ENCODE measurements around the gene COASY. TPM values are rescaled to one million over a fixed set of nuclear protein-coding genes. Genes with fewer than 3 reads are reported as not detected.

The COASY gene
- polyA plus RNA-seq = 65.6 TPM
- long read RNA-seq, donor 1, transcript COASY-201 (9 exons, 2,458 nt) = major isoform, 6 of 10 reads
- long read RNA-seq, donor 1, partial matches to known transcripts = 0 of 10 reads
- long read RNA-seq, donor 1, other reads (novel, unspliced or antisense) = 0 of 10 reads
- long read RNA-seq, donor 2, transcript COASY-201 (9 exons, 2,458 nt) = major isoform, 8 of 17 reads
- long read RNA-seq, donor 2, partial matches to known transcripts = 0 of 17 reads
- long read RNA-seq, donor 2, other reads (novel, unspliced or antisense) = 0 of 17 reads
- long read RNA-seq, donor 3 = 0 reads
- long read RNA-seq, donor 4, partial matches to known transcripts = 0 of 2 reads
- long read RNA-seq, donor 4, other reads (novel, unspliced or antisense) = 0 of 2 reads
- long read RNA-seq, donor 5, partial matches to known transcripts = 0 of 9 reads
- long read RNA-seq, donor 5, other reads (novel, unspliced or antisense) = 0 of 9 reads
- long read RNA-seq, donor 6, transcript COASY-201 (9 exons, 2,458 nt) = major isoform, 6 of 11 reads
- long read RNA-seq, donor 6, partial matches to known transcripts = 0 of 11 reads
- long read RNA-seq, donor 6, other reads (novel, unspliced or antisense) = 0 of 11 reads
- long read RNA-seq, donor 7, partial matches to known transcripts = 0 of 6 reads
- long read RNA-seq, donor 7, other reads (novel, unspliced or antisense) = 0 of 6 reads
- long read RNA-seq, donor 8, transcript COASY-202 (10 exons, 2,071 nt) = minor isoform, 7 of 32 reads
- long read RNA-seq, donor 8, transcript COASY-201 (9 exons, 2,458 nt) = major isoform, 13 of 32 reads
- long read RNA-seq, donor 8, partial matches to known transcripts = 10 of 32 reads
- long read RNA-seq, donor 8, other reads (novel, unspliced or antisense) = 0 of 32 reads
- long read RNA-seq, donor 9, partial matches to known transcripts = 0 of 8 reads
- long read RNA-seq, donor 9, other reads (novel, unspliced or antisense) = 0 of 8 reads
- long read RNA-seq, donor 10, transcript COASY-201 (9 exons, 2,458 nt) = major isoform, 6 of 15 reads
- long read RNA-seq, donor 10, partial matches to known transcripts = 6 of 15 reads
- long read RNA-seq, donor 10, other reads (novel, unspliced or antisense) = 0 of 15 reads
- long read RNA-seq, donor 11, partial matches to known transcripts = 0 of 6 reads
- long read RNA-seq, donor 11, other reads (novel, unspliced or antisense) = 0 of 6 reads

- WGBS (ENCODE audit: insufficient coverage, low lambda C conversion rate) = no CpG with 5 or more reads among the region's 26 CpGs
- no peaks in the 10 kb centered on the region for H3K9me3 ChIP-seq (ENCODE audit: control insufficient read depth, low read depth, low read length)
- no peaks in the 10 kb centered on the region for H3K27me3 ChIP-seq (ENCODE audit: control insufficient read depth, insufficient read depth, low read length)
- peaks cover 26% of the 10 kb centered on the region for H3K36me3 ChIP-seq (ENCODE audit: control insufficient read depth, insufficient read depth, low read length)
- H3K4me3 ChIP-seq (ENCODE audit: low read length) = peak within 1 kb of the TSS; percentile 81
- peak within 1 kb of the TSS; percentile 85 for H3K27ac ChIP-seq (ENCODE audit: low read length)
- DNase-seq = peak; percentile 95 to 96
- peaks cover 30% of the 10 kb centered on the region for H3K4me1 ChIP-seq (ENCODE audit: control insufficient read depth, insufficient read depth, low read length)
Observed at GRCh38 chr17:42561897-42562387, at the start of gene COASY. Gene COASY, plus strand, starts transcription at chr17:42562148. Its CDS starts 475 bp downstream, at chr17:42562623.

- no peak for DNase-seq
- no peaks in the 10 kb centered on the region for H3K9me3 ChIP-seq (ENCODE audit: control insufficient read depth, low read depth, low read length)
- peaks cover 73% of the 10 kb centered on the region for H3K36me3 ChIP-seq (ENCODE audit: control insufficient read depth, insufficient read depth, low read length)
- WGBS (ENCODE audit: insufficient coverage, low lambda C conversion rate) = 60% methylated on average over 1 of the region's 9 CpGs
- H3K27me3 ChIP-seq (ENCODE audit: control insufficient read depth, insufficient read depth, low read length) = no peaks in the 10 kb centered on the region
- H3K27ac ChIP-seq (ENCODE audit: low read length) = peak overlapping the region; percentile 70
- H3K4me1 ChIP-seq (ENCODE audit: control insufficient read depth, insufficient read depth, low read length) = peaks cover 26% of the 10 kb centered on the region
- no peak overlapping the region for H3K4me3 ChIP-seq (ENCODE audit: low read length)
Observed at GRCh38 chr17:42512246-42512645, 49.7 kb upstream of the COASY start.

GRCh38 chr17:42512733-42513251, 49.2 kb upstream of the COASY start:
- Histone ChIP-seq H3K4me3 (ENCODE audit: low read length) (no peak overlapping the region), H3K27ac (ENCODE audit: low read length) (peak overlapping the region; percentile 70), H3K36me3 (ENCODE audit: control insufficient read depth, insufficient read depth, low read length) (peaks cover 69% of the 10 kb centered on the region), H3K4me1 (ENCODE audit: control insufficient read depth, insufficient read depth, low read length) (peaks cover 31% of the 10 kb centered on the region), H3K9me3 (ENCODE audit: control insufficient read depth, low read depth, low read length) (no peaks in the 10 kb centered on the region), H3K27me3 (ENCODE audit: control insufficient read depth, insufficient read depth, low read length) (no peaks in the 10 kb centered on the region)
- WGBS (ENCODE audit: insufficient coverage, low lambda C conversion rate) = 50% methylated on average over 1 of the region's 6 CpGs
- peak; percentile 85 to 92 for DNase-seq

GRCh38 chr17:42513686-42514085, 48.3 kb upstream of the COASY start:
- Histone ChIP-seq H3K27me3 (ENCODE audit: control insufficient read depth, insufficient read depth, low read length) (no peaks in the 10 kb centered on the region), H3K4me3 (ENCODE audit: low read length) (no peak overlapping the region), H3K36me3 (ENCODE audit: control insufficient read depth, insufficient read depth, low read length) (peaks cover 60% of the 10 kb centered on the region), H3K9me3 (ENCODE audit: control insufficient read depth, low read depth, low read length) (no peaks in the 10 kb centered on the region), H3K4me1 (ENCODE audit: control insufficient read depth, insufficient read depth, low read length) (peaks cover 40% of the 10 kb centered on the region), H3K27ac (ENCODE audit: low read length) (peak overlapping the region; percentile 70)
- DNase-seq = no peak
- WGBS (ENCODE audit: insufficient coverage, low lambda C conversion rate) = no CpG with 5 or more reads among the region's 11 CpGs

GRCh38 chr17:42514279-42514678, 47.7 kb upstream of the COASY start:
- Histone ChIP-seq H3K36me3 (ENCODE audit: control insufficient read depth, insufficient read depth, low read length) (peaks cover 54% of the 10 kb centered on the region), H3K4me3 (ENCODE audit: low read length) (no peak overlapping the region), H3K27me3 (ENCODE audit: control insufficient read depth, insufficient read depth, low read length) (no peaks in the 10 kb centered on the region), H3K27ac (ENCODE audit: low read length) (no peak overlapping the region), H3K9me3 (ENCODE audit: control insufficient read depth, low read depth, low read length) (no peaks in the 10 kb centered on the region), H3K4me1 (ENCODE audit: control insufficient read depth, insufficient read depth, low read length) (peaks cover 46% of the 10 kb centered on the region)
- WGBS (ENCODE audit: insufficient coverage, low lambda C conversion rate) = no CpG with 5 or more reads among the region's 11 CpGs
- DNase-seq = no peak

GRCh38 chr17:42514867-42515266, 47.1 kb upstream of the COASY start:
- DNase-seq = no peak
- H3K9me3 ChIP-seq (ENCODE audit: control insufficient read depth, low read depth, low read length) = no peaks in the 10 kb centered on the region
- H3K27me3 ChIP-seq (ENCODE audit: control insufficient read depth, insufficient read depth, low read length) = no peaks in the 10 kb centered on the region
- peaks cover 48% of the 10 kb centered on the region for H3K36me3 ChIP-seq (ENCODE audit: control insufficient read depth, insufficient read depth, low read length)
- H3K4me3 ChIP-seq (ENCODE audit: low read length) = no peak overlapping the region
- H3K4me1 ChIP-seq (ENCODE audit: control insufficient read depth, insufficient read depth, low read length) = peaks cover 52% of the 10 kb centered on the region
- no CpG with 5 or more reads among the region's 8 CpGs for WGBS (ENCODE audit: insufficient coverage, low lambda C conversion rate)
- H3K27ac ChIP-seq (ENCODE audit: low read length) = no peak overlapping the region

- DNase-seq = peak; percentile 70 to 81
- Histone ChIP-seq H3K36me3 (ENCODE audit: control insufficient read depth, insufficient read depth, low read length) (peaks cover 43% of the 10 kb centered on the region), H3K27ac (ENCODE audit: low read length) (peak overlapping the region; percentile 93), H3K9me3 (ENCODE audit: control insufficient read depth, low read depth, low read length) (no peaks in the 10 kb centered on the region), H3K4me1 (ENCODE audit: control insufficient read depth, insufficient read depth, low read length) (peaks cover 70% of the 10 kb centered on the region), H3K4me3 (ENCODE audit: low read length) (no peak overlapping the region), H3K27me3 (ENCODE audit: control insufficient read depth, insufficient read depth, low read length) (no peaks in the 10 kb centered on the region)
- no CpG with 5 or more reads among the region's 9 CpGs for WGBS (ENCODE audit: insufficient coverage, low lambda C conversion rate)
Observed at GRCh38 chr17:42517516-42517915, 44.4 kb upstream of the COASY start.

DNA sequence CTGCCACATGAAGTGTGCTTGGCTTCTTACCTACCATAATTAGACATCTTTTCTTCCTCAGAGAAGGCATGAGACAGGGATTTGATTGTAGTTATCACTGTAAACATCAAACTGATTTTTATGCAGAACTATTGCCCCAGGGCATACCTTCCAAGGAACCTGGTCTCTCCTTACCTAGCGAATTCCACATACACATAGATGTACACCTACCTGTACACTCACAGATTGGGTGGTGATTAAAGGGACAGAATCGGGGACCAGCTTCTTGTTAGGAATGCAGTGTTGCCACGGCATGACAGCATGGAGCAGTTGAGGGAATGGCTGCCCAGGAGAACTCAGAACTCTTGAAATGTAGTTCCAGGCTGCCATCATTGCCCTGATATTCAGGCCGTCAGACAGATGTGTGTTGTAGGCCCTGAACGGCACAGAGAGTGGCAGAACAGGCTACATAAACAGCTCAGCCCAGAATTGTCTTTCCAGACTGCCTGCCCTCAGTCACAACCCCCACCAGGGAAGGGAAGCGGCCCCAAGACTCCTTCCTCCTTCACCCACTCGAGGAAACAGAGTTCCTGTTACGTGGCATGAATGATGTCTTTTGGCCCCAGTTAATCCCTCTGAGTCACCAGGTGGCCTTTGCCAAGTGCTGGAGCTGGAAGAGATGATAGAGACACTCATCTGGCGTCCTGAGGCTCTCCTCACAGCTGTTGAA, 43.7 kb upstream of the COASY start:
- H3K9me3 ChIP-seq (ENCODE audit: control insufficient read depth, low read depth, low read length) = no peaks in the 10 kb centered on the region
- no peak overlapping the region for H3K4me3 ChIP-seq (ENCODE audit: low read length)
- no peaks in the 10 kb centered on the region for H3K27me3 ChIP-seq (ENCODE audit: control insufficient read depth, insufficient read depth, low read length)
- no CpG with 5 or more reads among the region's 9 CpGs for WGBS (ENCODE audit: insufficient coverage, low lambda C conversion rate)
- H3K27ac ChIP-seq (ENCODE audit: low read length) = peak overlapping the region; percentile 93
- H3K36me3 ChIP-seq (ENCODE audit: control insufficient read depth, insufficient read depth, low read length) = peaks cover 47% of the 10 kb centered on the region
- peak; percentile 88 to 95 for DNase-seq
- H3K4me1 ChIP-seq (ENCODE audit: control insufficient read depth, insufficient read depth, low read length) = peaks cover 70% of the 10 kb centered on the region

DNA sequence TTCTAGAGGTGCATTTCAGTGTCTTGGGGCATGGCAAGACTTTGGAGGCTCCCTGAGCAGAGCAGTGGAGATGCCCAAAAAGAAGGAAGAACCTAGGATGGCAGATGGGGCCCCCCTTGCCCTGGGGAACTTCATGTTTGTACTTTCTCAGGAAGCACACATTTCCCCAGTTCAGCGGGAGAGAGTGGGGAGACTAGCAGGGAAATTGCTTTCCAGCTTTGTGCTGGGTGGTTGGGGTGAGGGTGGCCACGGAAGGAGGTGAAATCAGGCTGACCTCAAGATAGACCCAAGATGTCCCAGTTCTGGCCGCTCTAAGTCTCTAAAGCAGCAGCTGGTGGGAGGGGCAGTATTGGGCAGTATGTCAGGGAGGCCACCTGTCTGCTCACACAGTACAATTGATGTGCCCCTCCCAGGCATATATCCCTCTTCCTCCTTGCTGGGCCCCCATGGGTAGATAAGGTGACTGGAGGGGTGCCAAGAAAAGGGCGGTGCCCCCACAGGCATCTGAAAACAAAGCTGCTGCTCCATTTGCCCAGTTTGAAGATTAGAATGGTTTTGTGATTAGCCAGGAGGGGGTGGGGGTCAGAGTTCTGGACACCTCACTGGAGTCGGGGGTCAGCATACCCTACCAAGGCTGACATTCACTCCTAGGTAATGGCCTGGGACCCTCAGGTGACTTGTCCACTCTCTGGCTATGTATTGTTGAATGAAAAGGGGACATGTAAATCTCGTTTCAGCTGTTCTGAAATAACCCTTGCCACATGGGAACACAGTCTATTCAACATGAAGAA, 43.0 kb upstream of the COASY start:
- DNase-seq = peak; percentile 93 to 97
- Histone ChIP-seq H3K36me3 (ENCODE audit: control insufficient read depth, insufficient read depth, low read length) (peaks cover 41% of the 10 kb centered on the region), H3K27me3 (ENCODE audit: control insufficient read depth, insufficient read depth, low read length) (no peaks in the 10 kb centered on the region), H3K9me3 (ENCODE audit: control insufficient read depth, low read depth, low read length) (no peaks in the 10 kb centered on the region), H3K4me3 (ENCODE audit: low read length) (no peak overlapping the region), H3K27ac (ENCODE audit: low read length) (peak overlapping the region; percentile 93), H3K4me1 (ENCODE audit: control insufficient read depth, insufficient read depth, low read length) (peaks cover 70% of the 10 kb centered on the region)
- 20% methylated on average over 1 of the region's 6 CpGs for WGBS (ENCODE audit: insufficient coverage, low lambda C conversion rate)
